Measurements from ENCODE around the gene USP36. TPM values are rescaled to one million over a fixed set of nuclear protein-coding genes. Genes with fewer than 3 reads are reported as not detected.

The USP36 gene
- total RNA-seq, 1 experiment from 2014 or later, result 22.2 TPM

Other genes with a start within 250 kb of the USP36 start
- gene CYTH1, start 58.5 kb downstream of the USP36 start, total RNA-seq (2014; rRNA removed; shearing (Covaris generic)), result 13.4 and 14.0 TPM in 2 replicates
- 0.27 and 0.55 TPM in 2 replicates for gene CEP295NL, start 62.4 kb upstream of the USP36 start, total RNA-seq (2014; rRNA removed; shearing (Covaris generic))
- 78.0 and 119 TPM in 2 replicates for gene TIMP2, start 84.6 kb upstream of the USP36 start, total RNA-seq (2014; rRNA removed; shearing (Covaris generic))
- gene LGALS3BP, start 139.1 kb upstream of the USP36 start, total RNA-seq (2014; rRNA removed; shearing (Covaris generic)), result 375 and 383 TPM in 2 replicates
- gene CANT1, start 168.9 kb upstream of the USP36 start, total RNA-seq (2014; rRNA removed; shearing (Covaris generic)), result 71.1 and 92.2 TPM in 2 replicates
- 0.45 TPM in 1 of 2 replicates, not detected in the other for gene C1QTNF1, start 183.4 kb upstream of the USP36 start, total RNA-seq (2014; rRNA removed; shearing (Covaris generic))
- gene ENGASE, start 234.0 kb upstream of the USP36 start, total RNA-seq (2014; rRNA removed; shearing (Covaris generic)), result 5.1 and 7.2 TPM in 2 replicates